Daoy (cell line): ENCODE measurements around the gene ADAMTS14. TPM values are rescaled to one million over a fixed set of nuclear protein-coding genes. Genes with fewer than 3 reads are reported as not detected.
"Not testable (repeated sequence)": the region's sequence is repeated elsewhere in the genome, so short reads cannot be mapped to it uniquely, and the experiment has no call there.

Source experiments
- DNase-seq: peaks from one replicate; pipeline ENCODE4 v3.0.0-alpha.2; 2015; ENCODE audit warnings: low read depth
- total RNA-seq: library from RNA; depleted of rRNA; stranded (reverse); fragments of >200 nt; shearing (Covaris generic); gene quantifications from 2 replicates; pipeline ENCODE4 v1.2.3, GENCODE V29; 2014

Gene ADAMTS14
- total RNA-seq, 1 experiment from 2014 or later = 0.06 TPM

GRCh38 chr10:70770516-70770915 lies 98.2 kb downstream of the ADAMTS14 start:
- DNase-seq = not testable (repeated sequence)

GRCh38 chr10:70771311-70772194 lies 99.2 kb downstream of the ADAMTS14 start:
- no peak for DNase-seq

- DNase-seq = no peak
Measured at GRCh38 chr10:70772627-70773026, 100.3 kb downstream of the ADAMTS14 start.

- DNase-seq = no peak
Measured at GRCh38 chr10:70773461-70773860, 101.2 kb downstream of the ADAMTS14 start.

GRCh38 chr10:70773965-70774809 lies 101.9 kb downstream of the ADAMTS14 start:
- no peak for DNase-seq

- DNase-seq = no peak
Measured at GRCh38 chr10:70774810-70775678, 102.7 kb downstream of the ADAMTS14 start.

- no peak for DNase-seq
Measured at GRCh38 chr10:70775679-70776454, 103.6 kb downstream of the ADAMTS14 start.

- no peak for DNase-seq
Measured at GRCh38 chr10:70776455-70777005, 104.2 kb downstream of the ADAMTS14 start.

- DNase-seq = no peak
Measured at GRCh38 chr10:70777063-70777875, 105.0 kb downstream of the ADAMTS14 start.

GRCh38 chr10:70778267-70778924 lies 106.1 kb downstream of the ADAMTS14 start:
- no peak for DNase-seq

GRCh38 chr10:70779088-70779487 lies 106.8 kb downstream of the ADAMTS14 start:
- DNase-seq = no peak

- DNase-seq = no peak
Measured at GRCh38 chr10:70779511-70780369, 107.4 kb downstream of the ADAMTS14 start.

- no peak for DNase-seq
Measured at GRCh38 chr10:70780370-70780760, 108.1 kb downstream of the ADAMTS14 start.

GRCh38 chr10:70780772-70781171 lies 108.5 kb downstream of the ADAMTS14 start:
- no peak for DNase-seq

- DNase-seq = no peak
Measured at GRCh38 chr10:70781461-70782051, 109.2 kb downstream of the ADAMTS14 start.

GRCh38 chr10:70782086-70782745 lies 109.9 kb downstream of the ADAMTS14 start:
- no peak for DNase-seq
